HepG2 (cell line): ENCODE measurements around the gene LRRC8D. TPM values are rescaled to one million over a fixed set of nuclear protein-coding genes. Genes with fewer than 3 reads are reported as not detected.

Experiments
- ATAC-seq: fragments of 200-7000 bp; cut with Tn5 transposase; 3 replicates; pipeline ENCODE4 v1.9.1; 2020; ENCODE audit warnings: mild to moderate bottlenecking, moderate library complexity
- BruUV-seq: library from RNA; stranded (reverse); fragments of 400-500 nt; replicated peaks from 2 replicates; lab custom pipeline; 2021; lab: Mats Ljungman, UMichigan
- CTCF ChIA-PET: fragments of 300-600 bp; formaldehyde crosslinking; extraction: SDS; loops from one replicate; lab custom pipeline; 2021; ENCODE audit warnings: low total read pairs, inconsistent platforms, low intra/inter-chr PET ratio; lab: Yijun Ruan, JAX
- POLR2A ChIA-PET: fragments of 350-600 bp; sonication (Branson Sonifier 250); formaldehyde crosslinking; loops from one replicate; lab custom pipeline; 2020; ENCODE audit warnings: antibody characterized with exemption, inconsistent platforms; lab: Yijun Ruan, JAX
- DNase-seq: peaks from one replicate; pipeline ENCODE4 v3.0.0-alpha.2; 2015; ENCODE audit warnings: low spot score
- FAIRE-seq: peaks from 3 replicates; lab custom pipeline; 2011; peaks lifted over from hg19 to GRCh38; lab: Jason Lieb, UNC
- H2AFZ ChIP-seq: one replicate; pipeline ENCODE4 v1.6.1; 2011; ENCODE audit warnings: low read length, inconsistent platforms
- H3K27ac ChIP-seq: fragments of 300-600 bp; 3 replicates; pipeline ENCODE4 v1.8.0; 2011; ENCODE audit warnings: mixed run types, mild to moderate bottlenecking, mixed read lengths, low read length, inconsistent platforms; ENCODE audit not compliant: insufficient read depth; ENCODE audit errors: extremely low read length
- H3K27me3 ChIP-seq, 2 experiments: fragments of 200-600 bp in 1 of 2; 2 replicates in 1 of 2; 3 replicates in 1 of 2; pipeline versions ENCODE4 v1.6.0 to v1.8.0; 2011; ENCODE audit warnings: low read length in 2 of 2, mild to moderate bottlenecking in 2 of 2, moderate library complexity in 2 of 2, inconsistent platforms in 1 of 2; ENCODE audit not compliant: insufficient read depth in 2 of 2, control insufficient read depth in 1 of 2
- H3K36me3 ChIP-seq, 2 experiments: fragments of 200-600 bp in 1 of 2; replicated peaks in 1 of 2; 2 replicates in 1 of 2; 3 replicates in 1 of 2; pipeline versions ENCODE4 v1.5.1 to v1.8.0; 2011; ENCODE audit warnings: low read length in 2 of 2, inconsistent platforms in 1 of 2; ENCODE audit not compliant: insufficient read depth in 2 of 2, control insufficient read depth in 1 of 2
- H3K4me1 ChIP-seq: 2 replicates; pipeline ENCODE4 v1.5.1; 2012; ENCODE audit warnings: low read length, inconsistent platforms; ENCODE audit not compliant: insufficient read depth
- H3K4me2 ChIP-seq: 2 replicates; pipeline ENCODE4 v1.6.0; 2011; ENCODE audit warnings: low read depth, low read length, inconsistent platforms
- H3K4me3 ChIP-seq, 3 experiments: fragments of 200-600 bp in 1 of 3; sonication (generic), shearing (Covaris generic) in 1 of 3; replicated peaks in 1 of 3; 2 replicates each; pipeline ENCODE4 v1.5.1; 2011 to 2016; ENCODE audit warnings: low read length in 3 of 3, inconsistent platforms in 2 of 3, low read depth in 2 of 3, mild to moderate bottlenecking in 2 of 3, control low read depth in 1 of 3, mixed read lengths in 1 of 3; ENCODE audit not compliant: insufficient read depth in 1 of 3
- H3K79me2 ChIP-seq: one replicate; pipeline ENCODE4 v1.6.1; 2011; ENCODE audit warnings: low read length, inconsistent platforms; ENCODE audit not compliant: insufficient read depth
- H3K9ac ChIP-seq: 2 replicates; pipeline ENCODE4 v1.6.0; 2011; ENCODE audit warnings: mild to moderate bottlenecking, low read depth, low read length, inconsistent platforms; ENCODE audit not compliant: insufficient read depth
- H3K9me3 ChIP-seq: 2 replicates; pipeline ENCODE4 v1.5.1; 2012; ENCODE audit warnings: mild to moderate bottlenecking, low read length
- H4K20me1 ChIP-seq: 2 replicates; pipeline ENCODE4 v1.6.0; 2011; ENCODE audit warnings: inconsistent platforms, mild to moderate bottlenecking, low read length, moderate library complexity; ENCODE audit not compliant: insufficient read depth
- BCL3 ChIP-seq: sonication (generic); formaldehyde crosslinking; IDR thresholded peaks from 2 replicates; pipeline ENCODE4 v1.5.1; 2020; ENCODE audit warnings: mild to moderate bottlenecking, missing genetic modification reagents, moderate library complexity
- EEA1 ChIP-seq: sonication (generic); formaldehyde crosslinking; IDR thresholded peaks from 2 replicates; pipeline ENCODE4 v1.5.1; 2020; ENCODE audit warnings: mild to moderate bottlenecking, missing genetic modification reagents, borderline replicate concordance
- NR2F6 ChIP-seq, 2 experiments: IDR thresholded peaks; 2 replicates each; pipeline ENCODE4 v1.6.1; 2016; ENCODE audit warnings: antibody characterized with exemption in 1 of 2, mild to moderate bottlenecking in 1 of 2
- ONECUT2 ChIP-seq: sonication (generic); formaldehyde crosslinking; IDR thresholded peaks from 2 replicates; pipeline ENCODE4 v1.4.0; 2020; ENCODE audit warnings: missing genetic modification reagents
- ZNF496 ChIP-seq: sonication (generic); formaldehyde crosslinking; IDR thresholded peaks from 2 replicates; pipeline ENCODE4 v1.8.1; 2023; ENCODE audit warnings: mild to moderate bottlenecking, moderate library complexity, missing genetic modification reagents; ENCODE audit not compliant: insufficient replicate concordance
- ZNF512B ChIP-seq: sonication (generic); formaldehyde crosslinking; IDR thresholded peaks from 2 replicates; pipeline ENCODE4 v1.5.1; 2020; ENCODE audit warnings: missing genetic modification reagents, mild to moderate bottlenecking, borderline replicate concordance
- ZNF713 ChIP-seq: sonication (generic); formaldehyde crosslinking; IDR thresholded peaks from 2 replicates; pipeline ENCODE4 v1.4.0; 2020; ENCODE audit warnings: mild to moderate bottlenecking, missing genetic modification reagents
- WGBS: methylation state at CpG from one replicate; pipeline ENCODE4 v1.1.6; 2017; ENCODE audit warnings: low lambda C conversion rate; 5-methylcytosine and 5-hydroxymethylcytosine counted together
- in situ Hi-C: cut with HindIII; loops from 2 replicates; pipeline ENCODE4 v1.10.0; 2017; ENCODE audit warnings: low pct_unique_long_range_greater_than_20kb; ENCODE audit not compliant: extremely low pct_ligation_motif_present
- intact Hi-C: fragments of 100-400 bp; cut with micrococcal nuclease; formaldehyde crosslinking; loops from one replicate; pipeline ENCODE4 v1.10.0; 2022; ENCODE audit not compliant: unreplicated experiment
- polyA plus RNA-seq, 8 experiments: library from polyadenylated mRNA; depleted of rRNA in 3 of 8; stranded (reverse) in 7 of 8; unstranded in 1 of 8; fragments of >200 nt; fragmentation: Illumina TruSeq in 4 of 8; extraction: Trizol in 4 of 8; gene quantifications; 2 replicates each; pipeline versions ENCODE4 v1.2.1 to v1.2.3, GENCODE V29; 2011 to 2016; ENCODE audit warnings: low read depth in 4 of 8, missing spikeins in 1 of 8, mixed read lengths in 1 of 8; ENCODE audit not compliant: insufficient read depth in 1 of 8
- total RNA-seq, 5 experiments: library from RNA; depleted of rRNA; stranded (reverse); fragments of >200 nt; fragmentation: Illumina TruSeq; extraction: Trizol; gene quantifications; 2 replicates each; pipeline ENCODE4 v1.2.3, GENCODE V29; 2016; ENCODE audit warnings: low read depth in 1 of 5
- TF ChIP-seq, protein P1 (sequence below): sonication (generic); formaldehyde crosslinking; IDR thresholded peaks from 2 replicates; pipeline ENCODE4 v1.9.0; 2021; ENCODE audit warnings: missing genetic modification reagents, mild to moderate bottlenecking, borderline replicate concordance

Gene LRRC8D
- total and polyA plus RNA-seq, 2 of the 13 experiments (the other 11 are each of a cell fraction or from before 2014, with no cell fraction given) = 29.9 to 45.5 TPM

DNA sequence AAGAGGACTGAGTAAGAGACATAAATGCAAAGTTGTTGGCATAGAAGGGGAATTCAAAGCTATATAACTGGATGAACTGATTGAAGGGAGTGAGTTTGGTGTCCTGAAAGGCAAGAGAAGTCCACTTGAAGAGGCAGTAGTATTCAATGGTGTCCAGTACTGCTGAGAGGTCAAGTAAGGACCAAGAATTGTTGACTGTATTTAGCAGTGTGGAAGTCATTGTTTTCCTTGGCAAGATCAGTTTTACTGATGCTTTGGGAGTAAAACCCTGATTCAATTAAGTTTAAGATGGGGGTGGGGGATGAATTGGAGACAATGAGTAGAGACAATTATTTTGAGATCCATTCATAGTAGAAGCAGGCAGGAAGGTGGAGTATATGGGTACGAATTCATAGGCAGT lies 5.8 kb upstream of the LRRC8D start:
- ATAC-seq = no peak
- Histone ChIP-seq H3K9me3 (no peaks in the 10 kb centered on the region), H3K9ac (no peak overlapping the region), H3K27me3 (no peaks in the 10 kb centered on the region), H3K4me2 (no peak overlapping the region), H3K4me1 (peaks cover 42% of the 10 kb centered on the region), H4K20me1 (no peaks in the 10 kb centered on the region)
- no peak for DNase-seq
- intact Hi-C loops = no loop called here
- POLR2A ChIA-PET = no interaction called here
- TF ChIP-seq ZNF713 (no peak), NR2F6 (IDR thresholded peaks at IDR 0.05) (no peak), NR2F6 (CRISPR knock-in tag; IDR thresholded peaks at IDR 0.05) (no peak), EEA1 (CRISPR knock-in tag) (no peak), BCL3 (no peak), ZNF496 (CRISPR knock-in tag) (no peak), ONECUT2 (no peak), ZNF512B (CRISPR knock-in tag) (no peak)
- TF ChIP-seq, protein P1, sequence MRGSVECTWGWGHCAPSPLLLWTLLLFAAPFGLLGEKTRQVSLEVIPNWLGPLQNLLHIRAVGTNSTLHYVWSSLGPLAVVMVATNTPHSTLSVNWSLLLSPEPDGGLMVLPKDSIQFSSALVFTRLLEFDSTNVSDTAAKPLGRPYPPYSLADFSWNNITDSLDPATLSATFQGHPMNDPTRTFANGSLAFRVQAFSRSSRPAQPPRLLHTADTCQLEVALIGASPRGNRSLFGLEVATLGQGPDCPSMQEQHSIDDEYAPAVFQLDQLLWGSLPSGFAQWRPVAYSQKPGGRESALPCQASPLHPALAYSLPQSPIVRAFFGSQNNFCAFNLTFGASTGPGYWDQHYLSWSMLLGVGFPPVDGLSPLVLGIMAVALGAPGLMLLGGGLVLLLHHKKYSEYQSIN (CRISPR knock-in tag) = no peak
- TF ChIP-seq, all 625 proteins: peak for 0
- in situ Hi-C loops = no loop called here
- Histone ChIP-seq H3K36me3 (no peaks in the 10 kb centered on the region), H2AFZ (no peak overlapping the region), H3K4me3 (no peak overlapping the region), H3K79me2 (peaks cover 7% of the 10 kb centered on the region), H3K27ac (no peak overlapping the region)
- CTCF ChIA-PET = no interaction called here
- WGBS = 96% methylated on average over 1 of the region's 1 CpG
- no TSS peak for BruUV-seq
- FAIRE-seq = no peak
